Adrenal gland (tissue), 5 donors: ENCODE data around the gene EXOC3.

Experiments used
- CTCF ChIP-seq, 6 experiments: fragments of 450-650 bp in 4 of 6; fragments of 200-600 bp in 2 of 6; sonication (generic) in 1 of 6; IDR thresholded peaks; 1 replicate in 5 of 6; 2 replicates in 1 of 6; pipeline versions ENCODE4 v1.5.1 to v1.8.0; 2016 to 2021; ENCODE audit warnings: antibody characterized with exemption in 6 of 6, mild to moderate bottlenecking in 2 of 6, moderate library complexity in 1 of 6
- POLR2A ChIP-seq, 2 donors: fragments of 450-650 bp; IDR thresholded peaks; one replicate each; pipeline ENCODE4 v1.6.1; 2017; ENCODE audit warnings: antibody characterized with exemption in 2 of 2, mild to moderate bottlenecking in 2 of 2, moderate library complexity in 1 of 2
- donor health status: DM: no; HTN: no; CAD: no.

- TF ChIP-seq POLR2A (IDR thresholded peaks at IDR 0.05) (no peak), CTCF (IDR thresholded peaks at IDR 0.05) (no peak)
Observed at GRCh38 chr5:513216-514100, 70.5 kb downstream of the EXOC3 start.
